ENCODE data around the gene ARL15.

The ARL15 gene

GRCh38 chr5:53932351-53932750, 378.0 kb downstream of the ARL15 start:
- no peak for DNase-seq (ENCODE audit: low read depth in 2 of 2)
- no peak for TF ChIP-seq CTCF (IDR thresholded peaks at IDR 0.05; ENCODE audit: low read depth, low read length)

GRCh38 chr5:53930457-53930856, 379.9 kb downstream of the ARL15 start:
- no peak overlapping the region for H3K4me3 ChIP-seq (replicated peaks in 1 of 2; ENCODE audit: low read depth in 2 of 2, low read length in 2 of 2)
- peak; percentile 31 to 49 for DNase-seq (ENCODE audit: low read depth in 2 of 2)
- TF ChIP-seq CTCF (IDR thresholded peaks at IDR 0.05; ENCODE audit: low read depth, low read length): no peak

More at GRCh38 chr5:53932351-53932750, 378.0 kb downstream of the ARL15 start:
- no peak overlapping the region for H3K4me3 ChIP-seq (replicated peaks in 1 of 2; ENCODE audit: low read depth in 2 of 2, low read length in 2 of 2)

GRCh38 chr5:53929570-53929969, 380.8 kb downstream of the ARL15 start:
- no peak overlapping the region for H3K4me3 ChIP-seq (replicated peaks in 1 of 2; ENCODE audit: low read depth in 2 of 2, low read length in 2 of 2)
- TF ChIP-seq CTCF (IDR thresholded peaks at IDR 0.05; ENCODE audit: low read depth, low read length): no peak
- DNase-seq (ENCODE audit: low read depth in 2 of 2): no peak

- TF ChIP-seq CTCF (IDR thresholded peaks at IDR 0.05; ENCODE audit: low read depth, low read length): no peak
Observed at GRCh38 chr5:53929152-53929551, 381.2 kb downstream of the ARL15 start.

GRCh38 chr5:53928641-53929040, 381.7 kb downstream of the ARL15 start:
- H3K4me3 ChIP-seq (replicated peaks in 1 of 2; ENCODE audit: low read depth in 2 of 2, low read length in 2 of 2): no peak overlapping the region
- DNase-seq (ENCODE audit: low read depth in 2 of 2): no peak
- no peak for TF ChIP-seq CTCF (IDR thresholded peaks at IDR 0.05; ENCODE audit: low read depth, low read length)

More at GRCh38 chr5:53929152-53929551, 381.2 kb downstream of the ARL15 start:
- no peak overlapping the region for H3K4me3 ChIP-seq (replicated peaks in 1 of 2; ENCODE audit: low read depth in 2 of 2, low read length in 2 of 2)
- no peak for DNase-seq (ENCODE audit: low read depth in 2 of 2)

- H3K4me3 ChIP-seq (replicated peaks in 1 of 2; ENCODE audit: low read depth in 2 of 2, low read length in 2 of 2): no peak overlapping the region
- no peak for TF ChIP-seq CTCF (IDR thresholded peaks at IDR 0.05; ENCODE audit: low read depth, low read length)
- no peak for DNase-seq (ENCODE audit: low read depth in 2 of 2)
Observed at GRCh38 chr5:53927668-53928247, 382.6 kb downstream of the ARL15 start.

GRCh38 chr5:53926026-53926425, 384.3 kb downstream of the ARL15 start:
- H3K4me3 ChIP-seq (replicated peaks in 1 of 2; ENCODE audit: low read depth in 2 of 2, low read length in 2 of 2): no peak overlapping the region
- TF ChIP-seq CTCF (IDR thresholded peaks at IDR 0.05; ENCODE audit: low read depth, low read length): no peak
- no peak for DNase-seq (ENCODE audit: low read depth in 2 of 2)

All from cardiac fibroblast (primary cell).